ENCODE measurements around the gene USP40.

- TF ChIP-seq ZNF274 (IDR thresholded peaks at IDR 0.05; ENCODE audit: borderline replicate concordance, extremely low read depth, low read length) (no peak), RXRA (IDR thresholded peaks at IDR 0.05; ENCODE audit: insufficient read depth, low read depth, low read length) (no peak), EZH2 (IDR thresholded peaks at IDR 0.05; ENCODE audit: low read depth, low read length, severe bottlenecking) (no peak), SP1 (IDR thresholded peaks at IDR 0.05; ENCODE audit: low read depth, low read length) (no peak), POLR2AphosphoS5 (IDR thresholded peaks at IDR 0.05; ENCODE audit: low read depth, low read length) (no peak), RFX5 (IDR thresholded peaks at IDR 0.05; ENCODE audit: borderline replicate concordance, low read depth, low read length) (no peak), POLR2A (IDR thresholded peaks at IDR 0.05; ENCODE audit: control extremely low read depth in 1 of 2, low read depth in 2 of 2, low read length in 2 of 2) (no peak), TBP (IDR thresholded peaks at IDR 0.05; ENCODE audit: low read depth, low read length) (no peak), JUND (IDR thresholded peaks at IDR 0.05; ENCODE audit: low read length) (no peak)
- TF ChIP-seq, protein P1, sequence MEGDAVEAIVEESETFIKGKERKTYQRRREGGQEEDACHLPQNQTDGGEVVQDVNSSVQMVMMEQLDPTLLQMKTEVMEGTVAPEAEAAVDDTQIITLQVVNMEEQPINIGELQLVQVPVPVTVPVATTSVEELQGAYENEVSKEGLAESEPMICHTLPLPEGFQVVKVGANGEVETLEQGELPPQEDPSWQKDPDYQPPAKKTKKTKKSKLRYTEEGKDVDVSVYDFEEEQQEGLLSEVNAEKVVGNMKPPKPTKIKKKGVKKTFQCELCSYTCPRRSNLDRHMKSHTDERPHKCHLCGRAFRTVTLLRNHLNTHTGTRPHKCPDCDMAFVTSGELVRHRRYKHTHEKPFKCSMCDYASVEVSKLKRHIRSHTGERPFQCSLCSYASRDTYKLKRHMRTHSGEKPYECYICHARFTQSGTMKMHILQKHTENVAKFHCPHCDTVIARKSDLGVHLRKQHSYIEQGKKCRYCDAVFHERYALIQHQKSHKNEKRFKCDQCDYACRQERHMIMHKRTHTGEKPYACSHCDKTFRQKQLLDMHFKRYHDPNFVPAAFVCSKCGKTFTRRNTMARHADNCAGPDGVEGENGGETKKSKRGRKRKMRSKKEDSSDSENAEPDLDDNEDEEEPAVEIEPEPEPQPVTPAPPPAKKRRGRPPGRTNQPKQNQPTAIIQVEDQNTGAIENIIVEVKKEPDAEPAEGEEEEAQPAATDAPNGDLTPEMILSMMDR (IDR thresholded peaks at IDR 0.05; ENCODE audit: control extremely low read depth in 1 of 3, insufficient read depth in 1 of 3, low read depth in 1 of 3, low read length in 3 of 3): no peak
Observed at GRCh38 chr2:233489143-233489542, 77.4 kb downstream of the USP40 start.
